Effector memory CD8-positive, alpha-beta T cell (primary cell): Measurements from ENCODE around the gene TSC2.
"Not testable (repeated sequence)": the region's sequence is repeated elsewhere in the genome, so short reads cannot be mapped to it uniquely, and the experiment has no call there.

Source experiments
- ATAC-seq: fragments of 150-1000 bp; cut with Tn5 transposase; replicated peaks from 2 replicates; pipeline ENCODE4 v1.10.0; 2021; ENCODE audit warnings: mild to moderate bottlenecking, moderate library complexity
- DNase-seq, 3 experiments: peaks; one replicate each; pipeline ENCODE4 v3.0.0; 2021
- H3K27ac Mint-ChIP-seq, 2 donors: one replicate each; pipeline ENCODE4 v1.8.0; 2022; ENCODE audit warnings: mild to moderate bottlenecking in 2 of 2, mixed read lengths in 2 of 2, moderate library complexity in 2 of 2
- H3K27me3 Mint-ChIP-seq, 2 donors: one replicate each; pipeline ENCODE4 v1.8.0; 2022; ENCODE audit warnings: mixed read lengths in 2 of 2
- H3K36me3 Mint-ChIP-seq: one replicate; pipeline ENCODE4 v1.8.0; 2022; ENCODE audit warnings: mild to moderate bottlenecking, moderate library complexity, mixed read lengths; ENCODE audit not compliant: insufficient read depth
- H3K4me1 Mint-ChIP-seq, 2 donors: one replicate each; pipeline ENCODE4 v1.8.0; 2022; ENCODE audit warnings: low read depth in 2 of 2, mixed read lengths in 2 of 2
- H3K4me3 Mint-ChIP-seq, 2 donors: one replicate each; pipeline ENCODE4 v1.8.0; 2022; ENCODE audit warnings: mild to moderate bottlenecking in 2 of 2, mixed read lengths in 2 of 2, moderate library complexity in 2 of 2
- H3K9me3 Mint-ChIP-seq, 2 donors: one replicate each; pipeline ENCODE4 v1.8.0; 2022; ENCODE audit warnings: mixed read lengths in 2 of 2

The TSC2 gene

GRCh38 chr16:2123706-2124376 is 76.1 kb downstream of the TSC2 start:
- H3K4me3 Mint-ChIP-seq, ATAC-seq, H3K9me3 Mint-ChIP-seq, H3K27ac Mint-ChIP-seq, DNase-seq, H3K27me3 Mint-ChIP-seq: not testable (repeated sequence)
- peaks cover 11 to 15% of the 10 kb centered on the region in 2 donors for H3K4me1 Mint-ChIP-seq
- H3K36me3 Mint-ChIP-seq: peaks cover 11% of the 10 kb centered on the region

DNA sequence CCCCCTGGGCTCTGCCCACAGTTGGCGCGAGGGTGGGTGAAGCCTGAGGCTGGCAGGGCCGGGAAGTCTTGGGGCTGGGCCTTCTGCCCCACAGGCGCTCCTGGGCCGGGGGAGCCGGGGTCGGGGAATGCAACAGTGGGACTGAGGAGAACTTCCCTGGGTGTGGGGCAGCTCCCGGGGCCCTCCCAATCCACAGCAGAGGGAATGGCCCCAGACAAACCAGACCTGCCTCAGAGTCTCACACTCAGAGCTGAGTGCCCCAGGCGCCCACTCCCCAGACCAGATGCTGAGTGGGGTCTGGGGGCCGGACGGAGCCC is 76.5 kb downstream of the TSC2 start:
- peaks cover 11 to 15% of the 10 kb centered on the region in 2 donors for H3K4me1 Mint-ChIP-seq
- H3K27me3 Mint-ChIP-seq, H3K9me3 Mint-ChIP-seq, ATAC-seq, H3K27ac Mint-ChIP-seq, H3K4me3 Mint-ChIP-seq, DNase-seq: not testable (repeated sequence)
- peaks cover 11% of the 10 kb centered on the region for H3K36me3 Mint-ChIP-seq

DNA sequence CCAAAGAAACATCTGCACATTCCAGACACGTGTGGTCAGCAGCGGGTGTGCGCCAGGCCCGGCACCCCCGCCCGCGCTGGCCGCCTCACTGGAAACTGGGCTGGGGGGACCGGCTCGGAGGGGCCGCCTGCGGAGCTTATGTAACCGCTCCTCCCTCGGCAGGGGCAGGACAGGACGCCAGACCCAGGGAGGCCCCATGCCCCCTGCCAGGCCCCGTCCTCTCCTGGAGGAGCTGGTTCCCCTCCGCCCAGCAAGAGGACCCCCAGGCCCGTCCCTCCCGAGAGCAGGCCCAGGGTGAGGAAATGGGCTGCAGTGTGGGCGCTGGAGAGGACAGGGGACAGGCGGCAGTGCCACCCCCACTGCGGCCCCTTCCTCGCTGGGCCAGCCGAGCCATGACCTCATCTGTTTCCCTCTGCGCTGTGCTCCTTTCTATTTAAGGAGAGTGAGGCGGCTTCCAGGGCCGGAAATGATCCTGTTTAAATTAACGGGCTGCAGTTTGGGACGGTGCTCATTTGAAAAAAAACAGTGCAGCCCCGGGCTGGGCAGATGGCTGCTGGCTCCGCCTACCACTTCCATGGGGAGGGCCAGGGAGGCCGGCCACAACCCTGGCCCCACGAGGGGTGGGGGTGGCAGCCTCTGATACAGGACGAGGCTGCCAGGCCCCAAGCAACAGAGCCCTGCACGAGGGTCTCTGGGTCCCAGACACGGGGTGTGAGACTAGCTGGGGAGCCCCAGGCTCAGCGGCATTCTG is 77.1 kb downstream of the TSC2 start:
- Mint-ChIP-seq H3K4me1 (peaks cover 11 to 15% of the 10 kb centered on the region in 2 donors), H3K36me3 (peaks cover 11% of the 10 kb centered on the region)
- ATAC-seq, H3K4me3 Mint-ChIP-seq, H3K27ac Mint-ChIP-seq, H3K9me3 Mint-ChIP-seq, DNase-seq, H3K27me3 Mint-ChIP-seq: not testable (repeated sequence)

DNA sequence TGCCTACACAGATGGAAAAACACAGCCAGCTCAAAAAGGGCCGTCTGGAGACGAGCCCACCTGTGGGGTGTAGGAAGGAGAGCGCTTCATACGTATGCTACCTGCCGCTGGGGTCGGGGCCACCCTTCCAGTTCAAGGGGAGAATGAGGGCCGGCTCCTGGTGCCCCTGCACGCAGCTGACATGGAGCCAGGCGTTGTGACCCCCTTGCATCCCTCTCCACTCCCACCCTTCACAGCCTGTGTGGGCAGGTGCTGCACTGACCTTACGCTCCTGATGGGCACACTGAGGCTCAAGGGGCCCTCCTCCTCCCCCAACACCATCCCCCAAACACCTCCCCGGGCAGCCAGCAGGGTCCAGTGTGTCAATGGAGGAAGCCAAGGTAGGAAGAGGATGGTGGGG is 77.8 kb downstream of the TSC2 start:
- Mint-ChIP-seq H3K36me3 (peaks cover 11% of the 10 kb centered on the region), H3K4me1 (peaks cover 6 to 15% of the 10 kb centered on the region in 2 donors)
- not testable (repeated sequence) for DNase-seq, ATAC-seq, H3K4me3 Mint-ChIP-seq, H3K27ac Mint-ChIP-seq, H3K9me3 Mint-ChIP-seq, H3K27me3 Mint-ChIP-seq

DNA sequence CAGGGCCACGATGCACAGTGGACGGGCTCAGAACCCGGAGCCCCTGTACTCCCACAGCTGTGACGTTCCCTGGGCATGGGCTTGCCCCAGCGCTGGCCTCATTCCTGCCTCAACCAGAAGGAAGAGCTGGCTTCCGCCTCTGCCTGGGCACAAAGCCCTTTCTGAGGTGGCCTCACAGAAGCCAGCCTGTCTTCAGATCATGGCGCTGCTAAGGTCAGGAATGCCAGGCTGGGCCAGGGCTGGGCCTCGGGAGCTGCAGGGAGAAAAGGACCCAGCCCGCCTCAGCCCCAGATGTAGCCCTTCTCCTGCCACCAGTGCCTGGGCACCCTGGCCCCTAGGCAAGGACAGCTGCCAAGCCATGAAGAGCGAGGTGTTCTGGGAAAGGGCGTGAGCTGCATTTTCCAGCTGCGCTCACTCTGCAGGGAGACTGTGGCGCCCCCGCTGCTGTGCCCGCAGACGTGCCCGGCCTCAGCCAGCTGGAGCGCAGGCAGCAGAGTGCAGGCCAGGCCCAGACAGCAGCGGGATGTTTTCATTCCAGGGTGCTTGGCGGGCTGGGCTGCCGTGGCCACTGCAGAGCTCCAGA is 78.5 kb downstream of the TSC2 start:
- ATAC-seq, H3K27ac Mint-ChIP-seq, DNase-seq, H3K9me3 Mint-ChIP-seq, H3K27me3 Mint-ChIP-seq, H3K4me3 Mint-ChIP-seq: not testable (repeated sequence)
- peaks cover 11% of the 10 kb centered on the region for H3K36me3 Mint-ChIP-seq
- H3K4me1 Mint-ChIP-seq: peaks cover 4 to 14% of the 10 kb centered on the region in 2 donors

GRCh38 chr16:2126928-2127556 is 79.3 kb downstream of the TSC2 start:
- H3K27me3 Mint-ChIP-seq, DNase-seq, H3K9me3 Mint-ChIP-seq, H3K36me3 Mint-ChIP-seq: not testable (repeated sequence)
- peaks cover 4 to 13% of the 10 kb centered on the region in 2 donors for H3K4me1 Mint-ChIP-seq
- ATAC-seq: peak; percentile 1
- H3K27ac Mint-ChIP-seq: peak overlapping the region; percentile 17 to 81
- peak overlapping the region; percentile 40 to 65 for H3K4me3 Mint-ChIP-seq

DNA sequence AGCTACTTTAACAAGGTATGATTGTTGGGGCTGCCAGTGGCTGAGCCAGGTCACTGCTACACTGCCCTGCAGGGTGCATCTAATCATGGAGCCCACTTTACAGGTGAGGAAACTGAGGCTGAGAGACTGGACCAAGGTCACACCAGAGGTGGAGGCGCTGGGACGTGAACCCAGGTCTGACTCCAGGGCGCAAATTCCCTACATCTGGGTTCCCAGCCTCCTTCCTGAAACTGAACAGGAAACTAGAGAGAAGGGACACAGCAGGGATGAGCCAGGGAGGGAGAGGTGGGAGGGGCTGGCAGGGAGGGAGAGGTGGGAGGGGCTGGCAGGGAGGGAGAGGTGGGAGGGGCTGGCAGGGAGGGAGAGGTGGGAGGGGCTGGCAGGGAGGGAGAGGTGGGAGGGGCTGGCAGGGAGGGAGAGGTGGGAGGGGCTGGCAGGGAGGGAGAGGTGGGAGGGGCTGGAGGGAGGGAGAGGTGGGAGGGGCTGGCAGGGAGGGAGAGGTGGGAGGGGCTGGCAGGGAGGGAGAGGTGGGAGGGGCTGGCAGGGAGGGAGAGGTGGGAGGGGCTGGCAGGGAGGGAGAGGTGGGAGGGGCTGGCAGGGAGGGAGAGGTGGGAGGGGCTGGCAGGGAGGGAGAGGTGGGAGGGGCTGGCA is 80.0 kb downstream of the TSC2 start:
- Mint-ChIP-seq H3K4me1 (peaks cover 4 to 11% of the 10 kb centered on the region in 2 donors), H3K4me3 (peak overlapping the region; percentile 40 to 65), H3K27ac (peak overlapping the region in 1 of 2 donors; percentile 39)
- not testable (repeated sequence) for H3K27me3 Mint-ChIP-seq, DNase-seq, ATAC-seq, H3K36me3 Mint-ChIP-seq, H3K9me3 Mint-ChIP-seq

GRCh38 chr16:2129251-2129650 is 81.5 kb downstream of the TSC2 start:
- not testable (repeated sequence) for H3K27ac Mint-ChIP-seq, H3K27me3 Mint-ChIP-seq, H3K9me3 Mint-ChIP-seq, DNase-seq, H3K36me3 Mint-ChIP-seq, ATAC-seq
- Mint-ChIP-seq H3K4me3 (peak overlapping the region in 1 of 2 donors; percentile 72), H3K4me1 (peaks cover 4 to 11% of the 10 kb centered on the region in 2 donors)

- H3K27me3 Mint-ChIP-seq, H3K27ac Mint-ChIP-seq, DNase-seq, H3K4me3 Mint-ChIP-seq, ATAC-seq, H3K9me3 Mint-ChIP-seq, H3K36me3 Mint-ChIP-seq: not testable (repeated sequence)
- peaks cover 4 to 13% of the 10 kb centered on the region in 2 donors for H3K4me1 Mint-ChIP-seq
Observed at GRCh38 chr16:2129890-2130447, 82.2 kb downstream of the TSC2 start.

GRCh38 chr16:2133797-2134196 is 86.0 kb downstream of the TSC2 start:
- ATAC-seq, H3K4me3 Mint-ChIP-seq, H3K9me3 Mint-ChIP-seq, H3K4me1 Mint-ChIP-seq, DNase-seq, H3K36me3 Mint-ChIP-seq, H3K27ac Mint-ChIP-seq, H3K27me3 Mint-ChIP-seq: not testable (repeated sequence)

GRCh38 chr16:2135071-2135470 is 87.3 kb downstream of the TSC2 start:
- H3K36me3 Mint-ChIP-seq: not testable (repeated sequence)

DNA sequence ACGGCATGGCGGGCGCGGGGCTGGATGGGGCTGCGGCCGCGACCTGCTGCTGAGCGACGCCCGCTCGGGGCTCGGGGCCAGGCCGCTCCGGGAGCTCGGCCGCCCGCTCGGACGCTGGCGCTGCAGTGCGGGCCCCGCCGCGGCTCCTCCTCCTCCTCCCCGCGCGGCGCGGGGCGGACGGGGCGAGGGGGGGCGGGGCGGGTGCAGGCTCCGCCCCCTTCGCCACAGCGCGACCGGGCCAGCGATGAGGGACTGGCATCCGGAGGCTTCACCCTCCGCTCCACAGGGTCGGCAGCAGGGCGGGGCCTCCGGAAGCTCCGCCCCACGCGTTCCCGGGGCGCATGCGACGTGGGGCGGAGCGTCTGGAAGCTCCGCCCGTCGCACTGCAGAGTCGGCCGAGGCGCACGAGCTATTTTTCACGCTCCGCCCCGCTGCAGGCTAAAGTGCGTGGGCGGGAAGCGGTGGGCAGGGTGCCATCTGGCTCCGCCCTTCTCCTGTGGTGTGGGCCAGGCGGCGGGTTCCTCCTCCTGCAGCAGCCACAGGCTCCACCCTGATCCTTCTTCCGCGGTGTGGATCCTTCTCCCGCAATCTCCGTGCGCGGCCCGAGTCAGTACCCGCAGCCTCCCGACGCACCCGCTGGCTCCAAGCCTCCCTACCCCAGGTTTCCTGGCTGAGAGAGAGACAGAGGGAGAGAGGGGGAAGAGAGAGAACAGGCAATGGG is 88.1 kb downstream of the TSC2 start, which contains the start of gene PKD1:
Gene PKD1, minus strand, starts transcription at position 129 of the 721 bp plus-strand sequence. CDS start 209 bp downstream, outside the sequence.
- peak within 1 kb of the TSS; percentile 89 to 93 for H3K4me3 Mint-ChIP-seq
- not testable (repeated sequence) for H3K9me3 Mint-ChIP-seq, H3K36me3 Mint-ChIP-seq, H3K27me3 Mint-ChIP-seq
- peaks cover 11% of the 10 kb centered on the region in 2 donors for H3K4me1 Mint-ChIP-seq
- DNase-seq (peak; percentile 99 to 100 (median 99)), ATAC-seq (peak; percentile 80)
- H3K27ac Mint-ChIP-seq: peak within 1 kb of the TSS; percentile 87 to 90

More at GRCh38 chr16:2135071-2135470, 87.3 kb downstream of the TSC2 start:
- DNase-seq, H3K9me3 Mint-ChIP-seq, ATAC-seq, H3K27me3 Mint-ChIP-seq, H3K4me1 Mint-ChIP-seq, H3K27ac Mint-ChIP-seq: not testable (repeated sequence)
- peak overlapping the region; percentile 64 to 73 for H3K4me3 Mint-ChIP-seq
